ENCODE measurements around the gene ACLY. TPM values are rescaled to one million over a fixed set of nuclear protein-coding genes. Genes with fewer than 3 reads are reported as not detected.

Gene ACLY
- total and polyA plus RNA-seq, 2 donors (not counting 1 experiment from before 2014, with no cell fraction given): 40.2 to 91.5 TPM

GRCh38 chr17:41835800-41836549, 82.8 kb downstream of the ACLY start, which contains the start of gene NT5C3B:
NT5C3B (minus strand) TSS chr17:41836232; CDS start chr17:41836193, 39 bp downstream.
- H3K27ac ChIP-seq (ENCODE audit: low read length in 2 of 2): peak within 1 kb of the TSS in 1 of 2 donors; percentile 62
- no peaks in the 10 kb centered on the region for H3K9me3 Mint-ChIP-seq (ENCODE audit: insufficient read depth)
- no peaks in the 10 kb centered on the region for H3K9me3 ChIP-seq (ENCODE audit: control extremely low read depth in 1 of 3, control insufficient read depth in 2 of 3, insufficient read depth in 1 of 3, low read length in 2 of 3)
- peaks cover 0 to 15% of the 10 kb centered on the region in 2 experiments for H3K36me3 ChIP-seq (replicated peaks in 1 of 2; ENCODE audit: control extremely low read depth in 1 of 2, control insufficient read depth in 1 of 2, extremely low read depth in 1 of 2, insufficient read depth in 2 of 2, low read length in 1 of 2)
- intact Hi-C loops (cut with micrococcal nuclease): loop anchor here (1.0 kb wide), 2 partner anchors 25 to 29 kb away; partner anchors contain the start of genes KLHL11 and P3H4
- POLR2A ChIA-PET: interaction anchor here (0.7 to 1.1 kb wide), 2 partner anchors 29 to 1932 kb away, joined by 3 to 4 read pairs; partner anchors contain the start of gene KLHL11
- H4K20me1 ChIP-seq (ENCODE audit: control insufficient read depth, insufficient read depth, low read length, poor library complexity, severe bottlenecking): no peaks in the 10 kb centered on the region
- H3K4me1 Mint-ChIP-seq: peaks cover 13% of the 10 kb centered on the region
- H3K79me2 ChIP-seq (ENCODE audit: control insufficient read depth, insufficient read depth, low read length): peaks cover 7% of the 10 kb centered on the region
- peak within 1 kb of the TSS; percentile 88 for H3K9ac ChIP-seq (ENCODE audit: low read length)
- H3K4me3 Mint-ChIP-seq: peak within 1 kb of the TSS; percentile 92
- ATAC-seq (ENCODE audit: low read depth): peak; percentile 86
- CTCF ChIA-PET: no interaction called here
- TF ChIP-seq CTCF (IDR thresholded peaks at IDR 0.05): no peak
- no peak for TF ChIP-seq EZH2 (IDR thresholded peaks at IDR 0.05; ENCODE audit: borderline replicate concordance, insufficient read depth, low read depth, low read length, poor library complexity, severe bottlenecking)
- peaks cover 0 to 13% (median 0%) of the 10 kb centered on the region in 4 experiments for H3K27me3 ChIP-seq (replicated peaks in 1 of 4; ENCODE audit: control extremely low read depth in 1 of 4, control insufficient read depth in 3 of 4, insufficient read depth in 4 of 4, low read length in 3 of 4)
- H3K27ac Mint-ChIP-seq: peak within 1 kb of the TSS; percentile 85
- H3K4me3 ChIP-seq (ENCODE audit: control extremely low read depth in 1 of 5, extremely low read depth in 1 of 5, insufficient read depth in 1 of 5, low read depth in 2 of 5, low read length in 4 of 5): peak within 1 kb of the TSS; percentile 21 to 80 (median 67)
- peak; percentile 72 for DNase-seq
- WGBS (ENCODE audit: insufficient coverage): under 1% methylated on average over 50 of the region's 72 CpGs
- peak within 1 kb of the TSS; percentile 97 for H2AFZ ChIP-seq (ENCODE audit: insufficient read depth, low read depth, low read length, poor library complexity, severe bottlenecking)
- H3K27me3 Mint-ChIP-seq: no peaks in the 10 kb centered on the region
- H3K4me1 ChIP-seq (ENCODE audit: control insufficient read depth in 2 of 2, insufficient read depth in 2 of 2, low read length in 2 of 2): peaks cover 12 to 14% of the 10 kb centered on the region in 2 donors
- H3K4me2 ChIP-seq (replicated peaks; ENCODE audit: low read depth, low read length, poor library complexity, severe bottlenecking): peak within 1 kb of the TSS; percentile 90
